Head of caudate nucleus (tissue), 42 donors: Measurements from ENCODE around the gene PPM1E.
"Not testable (repeated sequence)": the region's sequence is repeated elsewhere in the genome, so short reads cannot be mapped to it uniquely, and the experiment has no call there.

Experiments used
- DNase-seq, 42 donors: peaks; one replicate each; pipeline versions ENCODE4 v3.0.0 to v3.0.0-alpha.2; 2020 to 2021; ENCODE audit warnings: mixed read lengths in 7 of 42
- intact Hi-C: fragments of 100-400 bp; cut with DNase I; formaldehyde crosslinking; loops from one replicate; pipeline ENCODE4 v1.15.0; 2022

The PPM1E gene

GRCh38 chr17:58755577-58756245 lies at the start of gene PPM1E:
PPM1E (plus strand) TSS chr17:58755854.
- intact Hi-C loops = no loop called here
- peak in 41 of 42 donors; percentile 4 to 66 (median 40) for DNase-seq

- intact Hi-C loops = no loop called here
- no peak for DNase-seq
Measured at GRCh38 chr17:58706351-58707140, 49.1 kb upstream of the PPM1E start.

GRCh38 chr17:58710948-58711552 lies 44.6 kb upstream of the PPM1E start:
- DNase-seq = peak in 18 of 42 donors; percentile 17 to 81 (median 48)
- intact Hi-C loops = no loop called here

- intact Hi-C loops = no loop called here
- no peak for DNase-seq
Measured at GRCh38 chr17:58722274-58722673, 33.4 kb upstream of the PPM1E start.

- intact Hi-C loops = no loop called here
- no peak for DNase-seq
Measured at GRCh38 chr17:58722696-58723095, 33.0 kb upstream of the PPM1E start.

- intact Hi-C loops = no loop called here
Measured at GRCh38 chr17:58728798-58729197, 26.9 kb upstream of the PPM1E start.

GRCh38 chr17:58730937-58731336 lies 24.7 kb upstream of the PPM1E start:
- intact Hi-C loops = no loop called here
- no peak for DNase-seq

More at GRCh38 chr17:58728798-58729197, 26.9 kb upstream of the PPM1E start:
- DNase-seq = no peak

- DNase-seq = no peak
- intact Hi-C loops = no loop called here
Measured at GRCh38 chr17:58734040-58734439, 21.6 kb upstream of the PPM1E start.

- no peak for DNase-seq
- intact Hi-C loops = no loop called here
Measured at GRCh38 chr17:58734811-58735210, 20.8 kb upstream of the PPM1E start.

GRCh38 chr17:58741121-58741625 lies 14.5 kb upstream of the PPM1E start:
- DNase-seq = no peak
- intact Hi-C loops = no loop called here

- intact Hi-C loops = no loop called here
- DNase-seq = no peak
Measured at GRCh38 chr17:58747674-58748073, 8.0 kb upstream of the PPM1E start.

GRCh38 chr17:58749627-58750026 lies 6.0 kb upstream of the PPM1E start:
- intact Hi-C loops, DNase-seq: not testable (repeated sequence)

- no peak for DNase-seq
- intact Hi-C loops = no loop called here
Measured at GRCh38 chr17:58753026-58753425, 2.6 kb upstream of the PPM1E start.

- no peak for DNase-seq
- intact Hi-C loops = no loop called here
Measured at GRCh38 chr17:58755269-58755576, 431 bp upstream of the PPM1E start.

- peak in 6 of 42 donors; percentile 5 to 42 (median 11) for DNase-seq
- intact Hi-C loops = no loop called here
Measured at GRCh38 chr17:58756246-58757161, 850 bp downstream of the PPM1E start.

- intact Hi-C loops = no loop called here
- DNase-seq = no peak
Measured at GRCh38 chr17:58757162-58757613, 1.5 kb downstream of the PPM1E start.

- intact Hi-C loops = no loop called here
- no peak for DNase-seq
Measured at GRCh38 chr17:58758890-58759289, 3.2 kb downstream of the PPM1E start.

GRCh38 chr17:58759522-58759921 lies 3.9 kb downstream of the PPM1E start:
- DNase-seq = no peak
- intact Hi-C loops = no loop called here

- intact Hi-C loops = no loop called here
- DNase-seq = no peak
Measured at GRCh38 chr17:58760248-58760647, 4.6 kb downstream of the PPM1E start.
